Globus pallidus (tissue), 1 donor: ENCODE results near the gene SPG11.

Experiments used
- DNase-seq: peaks from one replicate; pipeline ENCODE4 v3.0.0-alpha.2; 2015; ENCODE audit warnings: low spot score

The SPG11 gene

DNA sequence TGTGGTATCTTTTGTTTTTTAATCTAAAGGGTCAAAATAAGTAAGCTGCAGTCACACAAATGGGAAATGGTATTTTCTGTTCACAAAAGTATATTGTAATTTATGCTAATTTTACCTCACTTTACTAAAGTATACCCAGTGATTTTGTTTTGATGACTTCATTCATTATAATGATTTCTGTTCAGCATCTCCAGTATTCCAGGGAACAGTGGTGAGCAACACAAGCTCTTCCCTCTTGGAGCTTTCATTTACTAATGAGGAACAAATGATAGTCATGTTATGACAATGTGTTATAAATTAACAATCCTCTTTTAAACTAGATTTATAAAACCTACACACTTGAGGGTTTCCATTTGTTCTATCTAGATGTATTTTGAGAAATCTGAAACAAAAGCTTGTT, 147.0 kb downstream of the SPG11 start:
- DNase-seq = no peak
